VCaP (cell line): ENCODE measurements around the gene FCER2.

Experiments used
- H3K27ac ChIP-seq: fragments of 450-650 bp; 2 replicates; pipeline ENCODE4 v1.5.1; 2017
- TF ChIP-seq, protein P1 (sequence below): fragments of 450-650 bp; conservative IDR thresholded peaks from 2 replicates; pipeline ENCODE4 v1.5.1; 2017; ENCODE audit warnings: mild to moderate bottlenecking, moderate library complexity

FCER2 gene

DNA sequence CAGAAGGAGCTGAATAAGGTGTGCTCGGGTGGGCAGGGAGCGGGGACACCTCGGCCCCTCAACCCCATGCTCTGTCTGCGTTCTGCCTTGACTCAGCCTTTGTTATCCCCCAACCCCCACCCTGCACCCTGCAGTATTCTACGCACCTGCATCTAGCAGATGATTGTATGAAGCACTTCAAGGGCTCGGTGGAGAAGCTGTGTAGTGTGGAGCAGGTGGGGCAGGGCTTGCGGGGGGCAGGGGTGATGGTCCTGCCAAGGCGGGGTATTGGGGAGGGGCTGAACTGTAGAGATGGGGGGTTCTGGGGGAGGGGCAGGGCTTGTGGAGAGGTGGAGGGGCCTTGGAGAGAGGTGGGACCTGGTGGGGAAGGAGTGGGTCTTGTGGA is 58.9 kb downstream of the FCER2 start:
- H3K27ac ChIP-seq: no peak overlapping the region
- TF ChIP-seq, protein P1, sequence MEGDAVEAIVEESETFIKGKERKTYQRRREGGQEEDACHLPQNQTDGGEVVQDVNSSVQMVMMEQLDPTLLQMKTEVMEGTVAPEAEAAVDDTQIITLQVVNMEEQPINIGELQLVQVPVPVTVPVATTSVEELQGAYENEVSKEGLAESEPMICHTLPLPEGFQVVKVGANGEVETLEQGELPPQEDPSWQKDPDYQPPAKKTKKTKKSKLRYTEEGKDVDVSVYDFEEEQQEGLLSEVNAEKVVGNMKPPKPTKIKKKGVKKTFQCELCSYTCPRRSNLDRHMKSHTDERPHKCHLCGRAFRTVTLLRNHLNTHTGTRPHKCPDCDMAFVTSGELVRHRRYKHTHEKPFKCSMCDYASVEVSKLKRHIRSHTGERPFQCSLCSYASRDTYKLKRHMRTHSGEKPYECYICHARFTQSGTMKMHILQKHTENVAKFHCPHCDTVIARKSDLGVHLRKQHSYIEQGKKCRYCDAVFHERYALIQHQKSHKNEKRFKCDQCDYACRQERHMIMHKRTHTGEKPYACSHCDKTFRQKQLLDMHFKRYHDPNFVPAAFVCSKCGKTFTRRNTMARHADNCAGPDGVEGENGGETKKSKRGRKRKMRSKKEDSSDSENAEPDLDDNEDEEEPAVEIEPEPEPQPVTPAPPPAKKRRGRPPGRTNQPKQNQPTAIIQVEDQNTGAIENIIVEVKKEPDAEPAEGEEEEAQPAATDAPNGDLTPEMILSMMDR: no peak

DNA sequence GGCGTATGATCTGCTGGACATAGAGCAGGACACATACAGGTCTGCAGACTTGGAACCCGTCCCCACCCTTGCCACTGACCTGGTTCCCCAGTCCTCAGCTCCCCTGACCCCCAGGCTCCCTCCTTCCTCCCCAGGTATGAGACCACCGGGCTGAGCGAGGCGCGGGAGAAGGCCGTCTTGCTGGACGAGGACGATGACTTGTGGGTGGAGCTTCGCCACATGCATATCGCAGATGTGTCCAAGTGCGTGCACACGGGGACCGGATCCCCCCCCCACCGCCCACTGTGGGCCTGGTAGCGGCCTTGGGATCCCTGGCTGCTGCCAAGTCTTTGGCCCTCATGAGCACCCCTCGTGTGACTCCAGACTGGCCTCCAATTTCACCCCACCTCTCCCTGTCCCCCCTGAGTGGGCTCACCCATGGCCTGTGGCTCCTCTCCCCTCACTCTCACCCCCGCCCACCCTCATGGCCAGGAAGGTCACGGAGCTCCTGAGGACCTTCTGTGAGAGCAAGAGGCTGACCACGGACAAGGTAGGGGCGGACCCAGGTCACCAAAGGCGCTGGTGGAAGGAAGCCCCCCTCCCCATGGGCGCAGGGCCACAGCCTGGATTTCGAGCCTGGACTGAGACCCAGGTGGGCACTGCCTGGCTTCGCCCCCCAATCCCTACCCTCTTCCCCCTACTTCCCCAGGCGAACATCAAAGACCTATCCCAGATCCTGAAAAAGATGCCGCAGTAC is 59.5 kb downstream of the FCER2 start:
- TF ChIP-seq, protein P1: no peak
- H3K27ac ChIP-seq: no peak overlapping the region

DNA sequence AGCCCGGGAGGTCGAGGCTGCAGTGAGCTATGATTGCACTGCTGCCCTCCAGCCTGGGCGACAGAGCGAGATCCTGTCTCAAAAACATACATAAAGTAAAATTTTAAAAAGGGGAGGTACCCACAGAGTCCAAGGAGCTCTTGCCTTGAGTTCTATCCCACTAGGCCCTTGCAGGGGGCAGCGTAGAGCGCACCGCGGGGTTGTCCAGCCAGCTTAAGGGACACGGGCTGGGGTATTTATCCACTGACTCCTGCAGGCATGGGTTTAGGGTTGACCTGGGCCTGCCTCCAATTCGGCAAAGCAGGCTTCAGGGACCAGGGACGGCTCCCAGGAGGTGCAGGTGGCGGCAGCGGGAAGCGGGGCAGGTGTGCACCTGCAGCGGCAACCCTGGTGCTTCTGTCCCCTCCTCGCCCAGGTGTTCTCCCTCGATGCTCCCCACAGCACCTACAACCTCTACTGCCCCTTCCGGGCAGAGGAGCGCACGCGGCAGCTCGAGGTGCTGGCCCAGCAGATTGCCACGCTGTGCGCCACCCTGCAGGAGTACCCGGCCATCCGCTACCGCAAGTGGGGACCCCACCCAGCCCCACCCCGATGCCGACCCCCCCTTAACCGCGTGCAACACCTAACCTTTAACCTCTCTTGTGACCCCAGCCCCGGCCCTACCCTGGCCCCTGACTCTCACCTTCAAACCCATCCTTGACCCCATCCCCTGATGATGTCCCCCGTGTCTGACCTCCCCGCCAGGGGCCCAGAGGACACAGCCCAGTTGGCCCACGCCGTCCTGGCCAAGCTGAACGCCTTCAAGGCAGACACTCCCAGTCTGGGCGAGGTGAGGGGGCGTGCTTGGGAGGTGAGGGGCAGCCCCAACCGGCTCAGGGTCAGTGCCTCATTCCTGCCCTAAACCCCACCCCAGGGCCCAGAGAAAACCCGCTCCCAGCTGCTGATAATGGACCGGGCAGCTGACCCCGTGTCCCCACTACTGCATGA is 60.3 kb downstream of the FCER2 start:
- TF ChIP-seq, protein P1: no peak
- no peak overlapping the region for H3K27ac ChIP-seq

DNA sequence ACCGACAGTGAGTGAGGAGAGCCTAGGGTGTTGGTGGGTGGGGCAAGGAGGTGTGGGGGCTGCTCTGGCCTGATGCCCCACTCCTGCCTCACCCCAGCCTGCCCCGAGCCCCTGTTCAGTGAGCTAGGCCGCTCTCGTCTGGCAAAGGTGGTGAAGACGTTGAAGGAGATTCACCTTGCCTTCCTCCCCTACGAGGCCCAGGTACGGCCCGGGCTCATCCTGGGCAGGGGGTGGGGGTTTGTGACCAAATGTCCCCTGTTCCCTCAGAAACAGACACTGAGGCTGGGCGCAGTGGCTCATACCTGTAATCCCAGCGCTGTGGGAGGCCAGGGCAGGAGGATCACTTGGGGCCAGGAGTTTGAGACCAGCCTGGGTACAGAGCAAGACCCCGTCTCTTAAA is 61.1 kb downstream of the FCER2 start:
- TF ChIP-seq, protein P1: no peak
- H3K27ac ChIP-seq: no peak overlapping the region

DNA sequence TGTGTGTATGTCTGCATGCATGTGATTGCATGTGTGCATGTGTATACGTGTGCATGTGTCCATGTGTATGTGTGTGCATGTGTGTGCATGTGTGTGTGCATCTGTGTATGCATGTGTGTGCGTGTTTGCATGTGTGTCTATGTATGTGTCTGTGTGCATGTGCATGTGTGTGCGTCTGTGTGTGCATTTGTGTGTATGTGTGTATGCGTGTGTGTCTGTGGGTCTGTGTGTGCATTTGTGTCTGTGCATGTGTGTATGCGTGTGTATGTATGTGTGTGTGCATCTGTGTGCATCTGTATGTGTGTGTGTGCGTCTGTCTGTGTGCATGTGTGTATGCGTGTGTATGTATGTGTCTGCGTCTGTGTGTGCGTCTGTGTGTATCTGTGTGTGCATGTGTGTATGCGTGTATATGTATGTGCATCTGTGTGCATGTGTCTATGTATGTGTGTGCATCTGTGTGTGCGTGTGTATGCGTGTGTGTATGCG is 62.0 kb downstream of the FCER2 start:
- H3K27ac ChIP-seq: no peak overlapping the region
- TF ChIP-seq, protein P1: no peak

DNA sequence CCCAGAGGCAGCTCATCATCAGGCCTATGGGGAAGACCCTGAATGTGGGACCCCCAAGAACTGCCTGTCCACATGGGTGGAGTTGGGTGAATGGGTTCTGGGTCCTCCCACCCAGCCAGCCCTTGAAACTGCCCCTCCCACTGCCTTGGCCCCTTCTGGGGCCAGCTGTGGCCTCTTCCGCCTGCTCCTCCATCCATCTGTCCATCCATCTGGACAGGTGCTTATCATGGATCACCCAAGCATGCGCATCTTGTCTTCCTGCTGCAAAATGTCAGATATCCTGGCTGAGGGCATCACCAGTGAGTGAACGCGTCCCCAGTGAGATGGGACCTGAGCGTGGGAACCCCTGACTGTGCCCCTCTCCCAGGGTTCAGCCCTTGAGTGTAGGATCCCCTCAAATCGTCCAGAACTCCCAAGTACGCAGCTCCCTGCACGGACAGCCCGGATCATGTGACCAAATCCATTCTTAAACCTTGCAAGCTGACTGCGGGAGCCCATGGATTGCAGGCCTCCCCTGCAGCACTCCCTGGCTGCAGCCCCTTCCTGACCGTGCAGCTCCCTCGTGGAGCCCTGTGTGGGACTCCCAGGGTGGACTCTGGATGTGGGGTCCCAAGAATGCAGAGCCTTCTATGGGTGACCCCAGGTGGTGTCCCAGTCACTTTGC is 63.0 kb downstream of the FCER2 start:
- TF ChIP-seq, protein P1: no peak
- no peak overlapping the region for H3K27ac ChIP-seq
